NCI-H526 treated with DMSO at 0.1 percent for 48 hours (cell line): ENCODE results near the gene YTHDC2.
A peak's percentile ranks its signal among the peaks of the same experiment; 100 is the strongest.

Experiments used
- DNase-seq: peaks from one replicate; lab custom pipeline; 2025; lab: John Stamatoyannopoulos, UW

YTHDC2 gene

DNA sequence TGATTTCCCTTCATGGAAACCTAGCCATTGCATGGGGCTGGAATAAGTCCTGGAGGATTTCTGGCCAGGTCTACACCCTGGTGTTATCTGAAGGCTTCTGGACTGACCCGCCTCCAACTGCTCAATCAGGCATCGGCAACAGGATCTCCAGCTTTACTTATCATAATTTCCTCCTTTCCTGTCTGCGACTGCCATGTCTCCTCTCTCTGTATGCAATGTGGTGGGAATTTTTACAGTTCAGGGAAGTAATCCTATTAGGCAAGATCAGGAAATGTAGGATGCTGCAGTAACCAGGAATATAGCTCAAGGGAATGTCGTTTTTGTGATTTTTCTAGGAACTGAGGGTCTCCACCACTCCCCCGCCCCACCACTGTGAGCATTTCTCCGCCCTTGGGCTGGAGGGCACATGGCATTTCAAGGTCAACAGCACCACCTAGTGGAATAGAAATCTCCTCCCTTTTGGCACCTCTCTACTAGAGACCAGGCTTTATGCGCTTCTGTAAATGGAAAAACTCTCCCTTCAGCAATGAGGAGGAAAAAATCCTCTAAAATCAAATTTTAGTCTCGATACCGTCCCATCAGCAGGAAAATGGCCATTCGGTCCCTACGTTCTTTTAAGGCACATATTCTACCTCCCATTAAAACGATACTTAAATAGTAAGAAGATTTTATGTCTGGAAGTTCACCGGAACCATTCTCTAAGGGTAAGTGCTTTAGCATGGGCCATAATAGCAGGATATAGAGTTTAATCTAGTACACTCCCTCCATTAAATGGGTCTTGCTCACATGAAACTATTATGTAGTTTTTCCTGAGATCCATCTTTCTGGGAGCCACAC, 93.0 kb downstream of the YTHDC2 start:
- DNase-seq, result peak; percentile 5

DNA sequence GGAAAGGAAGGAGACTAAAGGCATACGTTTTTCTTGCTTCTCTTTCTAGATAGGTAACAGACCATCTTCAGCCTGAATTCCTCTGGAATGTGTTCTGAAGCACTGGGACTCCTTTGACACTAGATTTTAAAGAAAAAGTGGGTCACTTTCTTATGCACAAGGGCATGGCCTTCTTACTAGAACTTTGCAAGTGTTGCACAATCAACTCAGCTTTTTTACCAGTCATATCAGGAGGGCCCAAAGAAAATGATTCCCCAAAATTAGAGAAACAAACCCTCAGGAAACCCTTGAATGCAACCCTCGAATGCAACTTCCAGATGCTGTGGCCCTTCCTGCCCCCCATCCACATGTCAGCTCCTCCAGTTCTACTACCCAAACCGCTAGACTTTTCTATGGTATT, 93.9 kb downstream of the YTHDC2 start:
- DNase-seq, result no peak

DNA sequence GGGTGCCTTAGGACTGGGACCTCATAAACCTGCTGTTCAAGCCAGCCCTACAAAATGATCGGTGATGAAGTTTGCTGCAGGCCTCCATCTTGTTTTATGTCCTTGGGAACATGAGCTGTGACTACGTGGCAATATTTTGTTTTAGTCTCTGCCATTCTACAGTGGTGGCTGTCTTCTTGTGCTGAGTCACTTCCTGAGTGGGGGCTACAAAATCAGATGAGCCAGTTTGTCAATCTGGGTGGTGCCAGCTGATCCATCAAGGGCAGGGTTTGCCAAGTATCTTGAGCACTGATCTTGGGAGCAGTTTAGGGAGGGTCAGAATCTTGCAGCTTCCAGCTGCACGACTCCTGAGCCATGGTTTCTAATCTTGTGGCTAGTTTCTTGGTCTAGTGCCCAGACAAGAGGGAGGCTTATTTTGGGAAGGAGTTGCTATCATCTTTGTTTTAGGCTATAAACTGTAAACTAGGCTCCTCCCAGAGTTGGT, 94.7 kb downstream of the YTHDC2 start:
- DNase-seq, result no peak

DNA sequence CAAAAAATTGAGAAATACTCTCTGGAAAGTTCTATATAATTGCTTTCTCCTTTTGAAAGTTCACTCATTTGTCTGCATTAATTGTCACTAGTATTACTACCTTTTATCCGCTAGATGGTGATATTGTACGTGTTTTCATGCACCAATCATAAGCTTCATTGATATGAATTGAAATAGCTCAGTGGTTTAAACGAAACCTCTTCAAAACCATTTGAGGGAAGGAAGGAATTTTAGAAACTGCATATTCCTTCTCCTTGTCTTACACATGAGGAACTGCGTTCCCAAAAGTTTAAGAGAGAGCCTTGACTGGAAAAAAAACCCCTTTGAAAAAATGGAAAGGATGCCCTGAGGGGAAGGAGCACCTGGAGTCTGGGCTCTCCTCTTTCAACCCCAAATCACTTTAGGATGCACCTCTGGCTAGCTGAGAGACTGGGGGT, 98.6 kb downstream of the YTHDC2 start:
- no peak for DNase-seq

DNA sequence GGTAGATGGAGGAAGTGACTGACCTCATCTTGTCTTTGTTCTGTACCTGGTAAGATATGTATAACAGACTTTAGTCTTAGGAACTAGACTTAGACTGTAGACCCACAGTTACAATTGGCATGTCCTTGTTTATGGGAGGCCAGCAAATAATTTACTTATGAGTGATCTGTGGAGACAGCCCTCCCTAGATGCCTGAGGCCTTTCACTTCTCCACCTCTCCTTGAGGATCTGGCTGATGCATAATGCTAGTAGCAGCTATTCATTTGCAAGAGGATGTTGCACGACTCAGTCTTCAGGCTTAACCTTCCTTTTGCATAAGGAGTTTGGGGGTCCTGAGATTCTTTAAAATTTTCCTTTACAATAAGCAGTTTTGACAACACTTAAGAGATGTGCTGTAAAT, 100.7 kb downstream of the YTHDC2 start:
- DNase-seq, result no peak

DNA sequence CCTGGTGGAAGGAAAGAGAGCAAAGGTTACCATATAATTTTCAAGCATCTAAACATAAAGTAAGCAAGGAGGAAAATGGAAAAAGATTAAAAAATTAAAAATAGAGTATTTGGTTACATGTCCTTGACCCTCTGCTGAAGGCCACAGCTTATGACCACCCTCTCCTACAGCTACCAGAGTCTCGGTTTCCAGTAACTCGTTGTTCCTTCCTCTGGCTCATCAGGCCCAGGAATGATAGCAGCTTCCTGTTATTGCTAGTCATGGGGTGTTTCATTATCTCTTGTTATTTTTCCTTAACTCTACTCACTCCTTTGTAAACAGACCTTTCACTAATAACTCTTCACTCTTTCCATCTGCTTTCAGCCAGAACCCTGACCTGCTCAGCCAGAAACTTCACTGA, 102.2 kb downstream of the YTHDC2 start:
- DNase-seq, result no peak

DNA sequence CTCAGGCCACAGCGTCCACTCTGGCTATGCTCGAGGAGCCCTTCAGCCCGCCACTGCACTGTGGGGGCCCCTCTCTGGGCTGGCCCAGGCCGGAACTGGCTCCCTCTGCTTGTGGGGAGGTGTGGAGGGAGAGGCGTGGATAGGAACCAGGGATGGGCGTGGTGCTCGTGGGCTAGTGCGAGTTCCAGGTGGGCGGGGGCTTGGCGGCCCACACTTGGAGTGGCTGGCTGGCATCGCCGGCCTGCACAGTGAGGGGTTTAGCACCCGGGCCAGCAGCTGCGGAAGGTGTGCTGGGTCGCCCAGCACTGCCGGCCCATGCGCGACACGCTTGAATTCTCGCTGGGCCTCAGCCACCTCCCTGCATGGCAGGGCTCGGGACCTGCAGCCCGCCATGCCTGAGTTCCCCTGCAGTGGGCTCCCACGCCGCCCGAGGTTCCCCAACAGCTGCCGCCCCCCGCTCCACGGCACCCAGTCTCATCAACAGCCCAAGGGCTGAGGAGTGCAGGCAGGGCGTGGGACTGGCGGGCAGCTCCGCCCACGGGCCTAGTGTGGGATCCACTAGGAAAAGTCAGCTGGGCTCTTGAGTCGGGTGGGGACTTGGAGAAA, 103.8 kb downstream of the YTHDC2 start:
- no peak for DNase-seq

DNA sequence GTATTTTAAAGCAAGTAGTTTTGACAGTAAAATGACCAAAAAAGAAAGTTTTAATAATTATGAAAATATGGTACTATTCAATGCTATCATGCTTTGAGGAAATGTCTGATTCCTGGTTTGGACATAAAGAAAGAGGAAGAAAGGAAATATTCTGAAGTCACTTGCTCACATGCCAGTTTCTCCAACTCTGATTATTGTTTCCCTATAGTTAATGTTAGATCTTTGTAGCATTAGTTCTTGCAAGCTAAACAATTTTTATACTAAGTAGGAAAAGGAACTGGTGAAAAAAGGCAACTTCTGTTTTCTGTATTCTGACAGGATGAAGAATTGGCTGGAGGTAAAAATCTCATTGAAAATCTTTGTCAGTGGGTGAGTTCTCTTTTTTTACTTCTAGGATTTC, 119.5 kb downstream of the YTHDC2 start:
- no peak for DNase-seq

DNA sequence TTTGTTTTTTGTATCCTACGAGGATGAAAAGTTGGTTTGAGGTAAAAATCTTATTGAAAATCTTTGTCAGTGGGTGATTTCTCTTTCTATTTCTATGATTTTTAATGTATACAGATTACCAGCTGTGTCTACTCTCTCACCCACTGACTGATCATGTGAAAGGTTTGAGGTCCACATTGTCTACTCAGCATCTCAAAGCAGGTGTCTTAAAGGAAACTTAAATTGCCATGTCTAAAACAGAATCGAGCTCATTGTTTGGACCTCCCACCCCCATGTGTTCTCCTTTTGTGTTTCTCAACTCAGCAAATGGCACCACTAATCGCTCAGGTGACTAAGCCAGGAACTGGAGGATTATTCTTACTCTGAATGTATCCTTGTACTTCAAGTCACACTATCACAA, 121.5 kb downstream of the YTHDC2 start:
- no peak for DNase-seq

DNA sequence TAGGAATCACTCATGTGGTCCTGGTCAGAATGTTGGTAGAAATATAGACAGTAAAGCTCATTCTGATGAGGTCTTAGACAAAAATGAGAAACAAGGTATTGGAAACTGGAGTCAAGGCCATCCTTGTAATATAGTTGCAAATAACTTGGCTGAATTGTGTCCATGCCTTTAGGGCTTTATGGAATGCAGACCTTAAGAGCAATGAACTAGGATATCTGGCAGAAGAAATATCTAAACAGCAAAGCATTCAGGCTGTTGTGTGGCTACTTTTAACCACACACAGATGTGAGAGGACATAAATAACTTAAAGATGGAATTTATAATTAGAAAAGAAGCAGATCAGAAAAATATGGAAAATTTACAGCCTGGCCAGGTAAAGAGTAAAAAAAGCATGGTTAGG, 128.2 kb downstream of the YTHDC2 start:
- no peak for DNase-seq
